ENCODE results near the gene MTHFD1L.

MTHFD1L gene

DNA sequence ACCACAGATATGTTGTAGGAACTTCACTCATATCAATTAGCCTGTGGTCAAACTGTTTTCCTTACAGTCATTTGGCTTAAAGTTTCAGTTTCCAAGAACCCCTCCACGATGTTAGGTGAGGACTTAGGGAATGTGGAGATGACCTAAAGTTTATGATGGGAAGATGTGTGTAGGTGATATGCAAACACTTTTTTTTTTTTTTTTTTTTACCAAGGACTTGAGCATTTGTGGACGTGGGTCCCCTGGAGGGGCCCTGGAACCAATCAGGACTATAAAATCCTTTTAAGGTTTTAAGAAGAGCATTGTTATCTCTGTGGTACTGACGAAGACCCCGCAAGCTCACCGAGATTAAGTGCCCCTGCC lies 478 bp upstream of the MTHFD1L start:
- in situ Hi-C loops (cut with HindIII; ENCODE audit: low sequenced_read_pairs) = no loop called here

- in situ Hi-C loops (cut with HindIII; ENCODE audit: low sequenced_read_pairs) = no loop called here
These were observed 867 bp downstream of the MTHFD1L start for GRCh38 chr6:150866147-150866990.

- in situ Hi-C loops (cut with HindIII; ENCODE audit: low sequenced_read_pairs) = no loop called here
These were observed 1.5 kb downstream of the MTHFD1L start for GRCh38 chr6:150866991-150867501.

DNA sequence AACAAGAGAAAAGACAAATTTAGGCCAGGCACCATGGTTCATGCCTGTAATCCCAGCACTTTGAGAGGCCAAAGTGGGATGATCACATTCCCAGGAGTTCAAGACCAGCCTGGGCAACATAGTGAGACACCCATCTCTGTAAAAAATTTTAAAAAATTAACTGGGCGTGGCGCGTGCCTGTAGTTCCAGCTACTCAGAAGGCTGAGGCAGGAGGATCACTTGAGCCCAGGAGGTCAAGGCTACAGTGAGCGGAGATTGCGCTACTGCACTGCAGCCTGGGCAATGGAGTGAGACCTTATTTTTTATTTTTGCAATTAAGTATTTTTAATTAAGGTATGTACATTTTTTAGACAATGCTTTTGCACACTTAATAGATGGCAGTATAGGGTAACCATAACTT lies 3.3 kb downstream of the MTHFD1L start:
- in situ Hi-C loops (cut with HindIII; ENCODE audit: low sequenced_read_pairs) = no loop called here

DNA sequence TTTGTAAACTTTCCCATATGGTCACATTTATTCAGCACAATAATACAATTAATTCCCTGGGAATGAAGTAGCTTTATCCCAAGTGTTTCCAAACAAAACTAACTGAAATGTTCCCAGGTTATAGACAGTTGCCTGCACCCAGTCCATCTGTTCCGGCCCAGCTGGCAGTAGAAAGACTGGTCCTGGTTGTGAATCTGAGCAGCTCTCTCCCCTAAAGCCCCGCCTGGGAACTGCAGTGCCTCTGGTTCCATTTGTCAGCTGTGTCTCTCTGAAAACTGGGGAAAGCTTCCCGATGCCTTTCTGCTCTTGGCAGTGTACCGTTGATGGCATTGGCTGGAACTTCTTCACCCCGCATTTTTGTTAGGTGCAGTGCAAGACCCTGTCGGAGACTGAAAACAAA lies 8.7 kb downstream of the MTHFD1L start:
- in situ Hi-C loops (cut with HindIII; ENCODE audit: low sequenced_read_pairs) = no loop called here

- in situ Hi-C loops (cut with HindIII; ENCODE audit: low sequenced_read_pairs) = no loop called here
These were observed 10.3 kb downstream of the MTHFD1L start for GRCh38 chr6:150875841-150876240.

- in situ Hi-C loops (cut with HindIII; ENCODE audit: low sequenced_read_pairs) = no loop called here
These were observed 11.1 kb downstream of the MTHFD1L start for GRCh38 chr6:150876598-150876997.

DNA sequence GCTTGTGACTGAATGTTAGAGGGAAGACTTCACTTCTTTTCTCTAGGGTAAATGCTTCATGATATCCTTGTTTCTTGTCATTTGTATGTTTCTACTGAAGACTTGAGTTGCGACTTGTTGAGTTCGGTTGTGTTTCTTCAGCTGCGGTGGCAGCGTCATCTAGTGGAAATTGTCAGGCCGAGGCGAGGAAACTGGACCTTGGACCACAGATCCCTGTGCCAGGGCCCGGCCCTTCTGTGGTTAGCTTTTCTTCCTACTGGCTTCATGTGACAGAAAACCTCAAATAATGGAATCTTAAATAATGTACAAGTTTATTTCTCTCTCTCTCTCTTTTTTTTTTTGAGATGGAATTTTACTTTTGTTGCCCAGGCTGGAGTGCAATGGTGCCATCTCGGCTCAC lies 12.4 kb downstream of the MTHFD1L start:
- in situ Hi-C loops (cut with HindIII; ENCODE audit: low sequenced_read_pairs) = no loop called here

GRCh38 chr6:150878347-150879213 lies 13.1 kb downstream of the MTHFD1L start:
- in situ Hi-C loops (cut with HindIII; ENCODE audit: low sequenced_read_pairs) = no loop called here

DNA sequence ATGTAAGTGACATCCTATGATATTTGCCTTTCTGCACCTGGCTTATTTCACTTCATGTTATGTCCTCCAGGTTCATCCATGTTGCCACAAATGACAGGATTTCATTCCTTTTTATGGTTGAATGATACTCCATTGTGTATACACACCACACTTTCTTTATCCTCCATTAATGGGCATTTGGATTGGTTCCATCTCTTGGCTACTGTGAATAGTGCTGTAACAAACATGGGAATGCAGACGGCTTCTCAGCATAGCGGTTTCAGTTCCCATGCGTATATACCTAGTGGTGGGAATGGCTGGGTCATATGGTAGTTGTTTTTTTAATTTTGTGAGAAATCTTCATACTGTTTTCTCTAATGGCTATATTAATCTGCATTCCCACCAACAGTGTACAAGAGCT lies 14.8 kb downstream of the MTHFD1L start:
- in situ Hi-C loops (cut with HindIII; ENCODE audit: low sequenced_read_pairs) = no loop called here

DNA sequence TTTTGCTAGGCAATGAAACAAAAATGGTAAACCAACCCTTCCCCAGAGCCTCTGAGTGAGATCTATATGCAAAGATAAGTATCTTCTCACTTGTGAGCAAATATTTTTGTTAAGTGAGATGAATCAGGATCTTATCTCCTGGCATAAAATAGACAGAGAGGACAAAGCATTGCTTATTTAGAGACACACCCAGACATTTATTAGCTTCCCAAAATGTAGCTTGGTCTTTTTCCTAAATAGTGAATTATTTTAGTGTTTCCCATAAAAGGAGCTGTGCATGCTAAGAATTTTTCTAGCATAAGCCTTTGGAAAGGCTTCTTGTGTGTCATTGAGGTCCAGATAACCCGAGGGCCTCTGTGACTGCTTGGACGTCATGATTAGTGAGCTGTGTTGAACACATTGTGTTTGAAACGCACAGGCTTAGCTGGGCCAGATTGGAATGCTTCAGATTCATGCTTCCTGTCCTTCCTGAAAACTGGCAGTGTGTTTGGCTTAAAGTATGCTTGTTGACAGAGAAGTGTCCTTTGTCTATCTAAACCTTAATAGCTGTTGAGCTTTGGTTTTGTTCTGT lies 16.5 kb downstream of the MTHFD1L start:
- in situ Hi-C loops (cut with HindIII; ENCODE audit: low sequenced_read_pairs) = no loop called here

GRCh38 chr6:150883521-150883920 lies 18.0 kb downstream of the MTHFD1L start:
- in situ Hi-C loops (cut with HindIII; ENCODE audit: low sequenced_read_pairs) = no loop called here

DNA sequence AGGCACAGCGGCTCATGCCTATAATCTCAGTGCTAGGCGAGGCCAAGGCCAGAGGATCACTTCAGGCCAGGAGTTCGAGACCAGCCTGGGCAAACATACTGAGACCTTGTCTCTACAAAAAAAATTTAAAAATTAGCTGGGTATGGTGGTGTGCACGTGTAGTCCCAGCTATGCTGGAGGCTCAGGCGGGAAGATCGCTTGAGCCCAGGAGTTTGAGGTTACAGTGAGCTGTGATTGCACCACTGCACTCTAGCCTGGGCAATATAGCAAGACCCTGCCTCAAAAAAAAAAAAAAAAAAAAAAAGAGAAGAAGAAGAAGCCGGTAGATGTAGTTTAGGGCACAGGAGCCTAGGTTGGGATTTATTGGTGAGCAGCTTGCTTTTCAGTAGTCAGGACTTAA lies 20.7 kb downstream of the MTHFD1L start:
- in situ Hi-C loops (cut with HindIII; ENCODE audit: low sequenced_read_pairs) = no loop called here

- in situ Hi-C loops (cut with HindIII; ENCODE audit: low sequenced_read_pairs) = no loop called here
These were observed 22.6 kb downstream of the MTHFD1L start for GRCh38 chr6:150887978-150888563.

- in situ Hi-C loops (cut with HindIII; ENCODE audit: low sequenced_read_pairs) = no loop called here
These were observed 24.8 kb downstream of the MTHFD1L start for GRCh38 chr6:150890346-150890745.

- in situ Hi-C loops (cut with HindIII; ENCODE audit: low sequenced_read_pairs) = no loop called here
These were observed 26.5 kb downstream of the MTHFD1L start for GRCh38 chr6:150891888-150892485.

DNA sequence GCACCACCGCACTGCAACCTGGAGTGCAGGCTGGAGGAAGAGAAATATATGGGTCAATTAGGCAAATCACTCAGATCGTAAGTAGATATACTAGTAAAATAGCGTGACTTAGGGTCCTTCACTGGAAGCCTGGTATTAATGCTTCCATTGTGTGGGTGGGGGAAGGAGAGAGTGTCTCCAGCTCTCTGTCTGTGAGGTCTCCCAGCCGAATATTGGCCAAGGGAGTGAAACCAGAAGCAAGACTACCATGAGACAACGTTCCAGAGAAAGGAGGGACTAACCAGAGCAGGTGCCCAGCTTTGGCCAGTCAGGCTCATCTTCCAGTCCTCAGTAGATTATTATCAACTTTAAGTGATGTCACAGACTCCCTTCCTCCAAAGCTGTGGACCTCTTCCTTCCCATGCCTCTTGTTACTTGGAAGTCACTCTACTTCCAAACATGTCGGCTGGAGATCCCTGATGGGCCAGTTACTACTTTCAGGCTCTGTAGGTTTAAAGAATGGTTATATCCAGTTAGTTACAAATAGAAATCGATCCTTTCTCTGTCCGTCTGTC lies 28.8 kb downstream of the MTHFD1L start:
- in situ Hi-C loops (cut with HindIII; ENCODE audit: low sequenced_read_pairs) = no loop called here

- in situ Hi-C loops (cut with HindIII; ENCODE audit: low sequenced_read_pairs) = loop anchor here (5.0 kb wide), 1 partner anchor 62 kb away; no protein-coding TSS in a partner anchor
These were observed 29.5 kb downstream of the MTHFD1L start for GRCh38 chr6:150894935-150895552.

GRCh38 chr6:150895928-150896632 lies 30.6 kb downstream of the MTHFD1L start:
- in situ Hi-C loops (cut with HindIII; ENCODE audit: low sequenced_read_pairs) = loop anchor here (5.0 kb wide), 1 partner anchor 61 kb away; no protein-coding TSS in a partner anchor
